ENCODE results near the gene CNBD2. TPM values are rescaled to one million over a fixed set of nuclear protein-coding genes. Genes with fewer than 3 reads are reported as not detected.

CNBD2 gene
- total RNA-seq: 2.7 TPM

DNA sequence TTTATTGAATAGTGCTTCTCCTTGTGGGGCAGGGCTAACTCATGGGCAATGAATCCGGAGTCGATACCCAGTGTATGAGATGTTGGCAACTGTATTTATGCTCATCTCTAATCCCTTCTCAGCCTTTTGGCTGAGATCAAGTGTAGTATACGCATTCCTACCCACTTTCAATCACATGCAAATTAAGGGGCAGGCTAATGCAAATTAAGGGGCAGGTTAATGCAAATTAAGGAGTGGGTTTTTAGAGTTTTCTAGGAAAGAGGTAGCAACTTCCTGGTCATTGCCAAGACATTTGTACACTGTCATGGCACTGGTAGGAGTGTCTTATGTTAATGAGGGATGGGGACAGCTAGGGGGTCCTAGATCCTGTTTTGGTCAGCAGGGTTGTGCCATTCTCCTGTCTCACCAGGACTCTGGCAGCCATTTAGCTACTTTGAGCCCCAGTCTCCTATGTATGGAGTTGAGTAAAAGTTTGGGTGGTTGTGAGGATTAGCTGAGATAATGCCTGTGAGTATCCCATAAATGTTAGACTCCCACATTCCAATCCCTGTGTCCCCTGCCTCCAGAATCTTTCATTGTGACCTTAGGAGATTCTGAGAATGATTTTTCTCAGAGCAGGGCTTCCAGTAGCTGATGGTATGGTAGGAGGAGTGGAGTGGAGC lies at the start of gene CNBD2:
Gene CNBD2 (plus strand): TSS at position 612 of the 662 bp plus-strand sequence. CDS start 173 bp downstream, outside the sequence.
- Histone ChIP-seq H3K27ac (no peak within 1 kb of the TSS), H3K4me1 (no peaks in the 10 kb centered on the region), H3K4me3 (no peak within 1 kb of the TSS), H3K9me3 (no peaks in the 10 kb centered on the region), H3K36me3 (no peaks in the 10 kb centered on the region), H3K27me3 (no peaks in the 10 kb centered on the region)
- no peak for TF ChIP-seq POLR2AphosphoS5 (IDR thresholded peaks at IDR 0.05; ENCODE audit: insufficient read depth in 1 of 2, low read depth in 1 of 2)
- TF ChIP-seq, protein P1, sequence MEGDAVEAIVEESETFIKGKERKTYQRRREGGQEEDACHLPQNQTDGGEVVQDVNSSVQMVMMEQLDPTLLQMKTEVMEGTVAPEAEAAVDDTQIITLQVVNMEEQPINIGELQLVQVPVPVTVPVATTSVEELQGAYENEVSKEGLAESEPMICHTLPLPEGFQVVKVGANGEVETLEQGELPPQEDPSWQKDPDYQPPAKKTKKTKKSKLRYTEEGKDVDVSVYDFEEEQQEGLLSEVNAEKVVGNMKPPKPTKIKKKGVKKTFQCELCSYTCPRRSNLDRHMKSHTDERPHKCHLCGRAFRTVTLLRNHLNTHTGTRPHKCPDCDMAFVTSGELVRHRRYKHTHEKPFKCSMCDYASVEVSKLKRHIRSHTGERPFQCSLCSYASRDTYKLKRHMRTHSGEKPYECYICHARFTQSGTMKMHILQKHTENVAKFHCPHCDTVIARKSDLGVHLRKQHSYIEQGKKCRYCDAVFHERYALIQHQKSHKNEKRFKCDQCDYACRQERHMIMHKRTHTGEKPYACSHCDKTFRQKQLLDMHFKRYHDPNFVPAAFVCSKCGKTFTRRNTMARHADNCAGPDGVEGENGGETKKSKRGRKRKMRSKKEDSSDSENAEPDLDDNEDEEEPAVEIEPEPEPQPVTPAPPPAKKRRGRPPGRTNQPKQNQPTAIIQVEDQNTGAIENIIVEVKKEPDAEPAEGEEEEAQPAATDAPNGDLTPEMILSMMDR (IDR thresholded peaks at IDR 0.05): no peak
- no peak for TF ChIP-seq POLR2A (IDR thresholded peaks at IDR 0.05)
- intact Hi-C loops (cut with DNase I): no loop called here
- no peak for DNase-seq (ENCODE audit: extremely low spot score in 2 of 2)

DNA sequence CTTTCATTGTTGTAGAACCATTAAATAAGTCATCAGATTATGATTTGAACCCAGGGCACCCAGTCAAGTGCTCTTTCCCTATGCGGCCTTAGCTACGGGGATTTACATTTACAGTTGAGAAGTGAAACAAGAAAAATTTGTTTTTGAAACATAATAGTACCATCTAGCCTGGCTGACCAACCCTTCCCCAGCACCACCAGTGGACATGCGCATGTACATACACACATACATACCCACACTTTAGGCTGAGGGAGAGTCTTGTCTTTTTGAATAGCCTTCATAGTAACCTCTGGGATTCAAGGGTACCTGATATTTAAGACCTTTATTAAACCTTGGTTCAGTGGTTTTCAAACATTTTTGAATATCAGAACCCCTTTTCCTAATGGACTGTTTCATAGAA lies 47.9 kb upstream of the CNBD2 start:
- H3K27ac ChIP-seq: no peak overlapping the region
- H3K4me3 ChIP-seq: no peak overlapping the region
- TF ChIP-seq POLR2AphosphoS5 (IDR thresholded peaks at IDR 0.05; ENCODE audit: insufficient read depth in 1 of 2, low read depth in 1 of 2) (no peak), POLR2A (IDR thresholded peaks at IDR 0.05) (no peak)
- TF ChIP-seq, protein P1 (IDR thresholded peaks at IDR 0.05): no peak
- no peaks in the 10 kb centered on the region for H3K9me3 ChIP-seq
- no peaks in the 10 kb centered on the region for H3K27me3 ChIP-seq
- DNase-seq (ENCODE audit: extremely low spot score in 2 of 2): no peak
- no peaks in the 10 kb centered on the region for H3K4me1 ChIP-seq
- intact Hi-C loops (cut with DNase I): no loop called here
- H3K36me3 ChIP-seq: peaks cover 2 to 27% of the 10 kb centered on the region in 2 donors

DNA sequence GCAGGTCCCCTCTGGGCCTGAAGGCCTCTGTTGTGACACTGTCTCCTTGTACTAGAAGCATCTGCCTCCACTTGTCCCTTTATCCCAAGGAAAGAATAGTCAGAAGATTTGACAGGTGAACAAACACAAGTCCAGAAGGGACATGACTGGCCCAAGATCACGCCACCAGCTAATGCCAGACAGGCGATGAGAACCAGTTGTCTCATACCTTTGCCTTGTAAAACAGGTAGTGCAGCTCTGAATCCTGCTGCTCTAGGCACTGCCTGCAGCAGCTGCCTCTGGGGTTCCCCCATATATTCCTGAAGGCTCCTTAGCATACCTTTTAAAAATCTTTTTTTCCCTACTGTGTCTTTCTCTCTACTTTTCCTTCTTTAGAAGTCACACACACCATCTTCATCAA lies 39.1 kb upstream of the CNBD2 start:
- intact Hi-C loops (cut with DNase I): no loop called here
- peaks cover 0 to 48% of the 10 kb centered on the region in 2 donors for H3K36me3 ChIP-seq
- no peaks in the 10 kb centered on the region for H3K4me1 ChIP-seq
- TF ChIP-seq, protein P1 (IDR thresholded peaks at IDR 0.05): no peak
- no peak for TF ChIP-seq POLR2A (IDR thresholded peaks at IDR 0.05)
- TF ChIP-seq POLR2AphosphoS5 (IDR thresholded peaks at IDR 0.05; ENCODE audit: insufficient read depth in 1 of 2, low read depth in 1 of 2): no peak
- H3K4me3 ChIP-seq: no peak overlapping the region
- H3K27ac ChIP-seq: no peak overlapping the region
- H3K9me3 ChIP-seq: no peaks in the 10 kb centered on the region
- H3K27me3 ChIP-seq: no peaks in the 10 kb centered on the region
- DNase-seq (ENCODE audit: extremely low spot score in 2 of 2): no peak

DNA sequence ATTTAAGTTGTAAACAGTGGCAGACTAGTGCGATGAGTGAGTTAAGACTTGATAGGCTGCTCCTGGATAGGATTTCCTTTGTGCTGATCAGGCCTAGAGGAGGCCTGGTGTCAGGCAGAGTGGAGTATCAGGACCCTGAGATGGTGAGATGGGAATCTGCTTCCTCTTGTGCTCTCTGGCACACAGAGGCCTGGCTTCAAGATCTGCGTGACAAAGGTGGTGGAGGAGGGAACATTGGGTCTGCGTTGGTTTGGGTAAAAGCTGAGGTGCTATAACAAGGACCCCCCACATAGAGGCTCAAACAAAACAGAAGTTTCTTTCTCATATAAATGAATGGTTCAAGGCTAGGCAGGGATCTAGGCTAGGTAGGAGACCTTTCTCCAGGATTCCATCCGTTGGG lies 34.3 kb upstream of the CNBD2 start:
- Histone ChIP-seq H3K4me1 (no peaks in the 10 kb centered on the region), H3K9me3 (no peaks in the 10 kb centered on the region), H3K27ac (no peak overlapping the region), H3K27me3 (no peaks in the 10 kb centered on the region), H3K36me3 (peaks cover 0 to 33% of the 10 kb centered on the region in 2 donors), H3K4me3 (no peak overlapping the region)
- TF ChIP-seq POLR2AphosphoS5 (IDR thresholded peaks at IDR 0.05; ENCODE audit: insufficient read depth in 1 of 2, low read depth in 1 of 2): no peak
- TF ChIP-seq POLR2A (IDR thresholded peaks at IDR 0.05): no peak
- TF ChIP-seq, protein P1 (IDR thresholded peaks at IDR 0.05): no peak
- DNase-seq (ENCODE audit: extremely low spot score in 2 of 2): no peak
- intact Hi-C loops (cut with DNase I): no loop called here

DNA sequence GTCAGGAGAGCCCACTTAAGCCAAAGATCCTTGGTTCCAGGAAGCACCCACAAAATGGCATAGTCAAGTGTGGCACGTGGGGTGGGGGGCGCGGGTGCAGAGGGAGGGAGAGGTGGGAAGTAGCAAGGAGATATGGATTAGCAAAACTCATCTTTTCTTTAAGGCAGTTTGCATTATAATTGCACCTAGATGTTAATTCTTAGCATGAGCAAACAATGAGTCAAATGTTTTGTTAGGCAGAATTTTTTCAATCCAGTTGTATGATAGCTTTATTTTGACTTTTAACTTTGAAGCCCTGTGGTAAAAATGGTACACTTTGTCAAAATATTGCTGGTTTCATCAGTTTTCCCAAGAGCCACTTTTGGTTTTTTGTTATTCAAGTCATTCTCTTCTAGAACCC lies 29.1 kb upstream of the CNBD2 start:
- peaks cover 0 to 44% of the 10 kb centered on the region in 2 donors for H3K36me3 ChIP-seq
- H3K9me3 ChIP-seq: no peaks in the 10 kb centered on the region
- DNase-seq (ENCODE audit: extremely low spot score in 2 of 2): no peak
- intact Hi-C loops (cut with DNase I): no loop called here
- H3K27me3 ChIP-seq: no peaks in the 10 kb centered on the region
- H3K4me1 ChIP-seq: no peaks in the 10 kb centered on the region
- H3K4me3 ChIP-seq: no peak overlapping the region
- H3K27ac ChIP-seq: no peak overlapping the region
- TF ChIP-seq, protein P1 (IDR thresholded peaks at IDR 0.05): no peak
- TF ChIP-seq POLR2A (IDR thresholded peaks at IDR 0.05): no peak
- TF ChIP-seq POLR2AphosphoS5 (IDR thresholded peaks at IDR 0.05; ENCODE audit: insufficient read depth in 1 of 2, low read depth in 1 of 2): no peak

All from vagina (tissue), 2 donors.